Measurements from ENCODE around the gene HOXD8.

HOXD8 gene

GRCh38 chr2:176102309-176102866, 27.1 kb upstream of the HOXD8 start:
- DNase-seq (ENCODE audit: low read depth, low spot score), result no peak

- no peak for DNase-seq (ENCODE audit: low read depth, low spot score)
These were observed 26.3 kb upstream of the HOXD8 start for GRCh38 chr2:176103194-176103593.

- DNase-seq (ENCODE audit: low read depth, low spot score), result no peak
These were observed 25.7 kb upstream of the HOXD8 start for GRCh38 chr2:176103742-176104315.

- DNase-seq (ENCODE audit: low read depth, low spot score), result no peak
These were observed 25.0 kb upstream of the HOXD8 start for GRCh38 chr2:176104316-176105077.

GRCh38 chr2:176105078-176105729, 24.3 kb upstream of the HOXD8 start:
- DNase-seq (ENCODE audit: low read depth, low spot score), result no peak

- no peak for DNase-seq (ENCODE audit: low read depth, low spot score)
These were observed 23.6 kb upstream of the HOXD8 start for GRCh38 chr2:176105730-176106580.

- DNase-seq (ENCODE audit: low read depth, low spot score), result no peak
These were observed 22.6 kb upstream of the HOXD8 start, which contains the start of gene HOXD11 for GRCh38 chr2:176106581-176107539. TSS of gene HOXD11 (plus strand) at chr2:176107280. CDS start at chr2:176107356, 76 bp downstream.

- no peak for DNase-seq (ENCODE audit: low read depth, low spot score)
These were observed 21.7 kb upstream of the HOXD8 start for GRCh38 chr2:176107731-176108181.

- no peak for DNase-seq (ENCODE audit: low read depth, low spot score)
These were observed 20.2 kb upstream of the HOXD8 start for GRCh38 chr2:176109192-176109901.

- DNase-seq (ENCODE audit: low read depth, low spot score), result no peak
These were observed 19.6 kb upstream of the HOXD8 start for GRCh38 chr2:176109946-176110345.

- DNase-seq (ENCODE audit: low read depth, low spot score), result no peak
These were observed 18.8 kb upstream of the HOXD8 start for GRCh38 chr2:176110415-176111308.

GRCh38 chr2:176111309-176111663, 18.2 kb upstream of the HOXD8 start:
- no peak for DNase-seq (ENCODE audit: low read depth, low spot score)

- no peak for DNase-seq (ENCODE audit: low read depth, low spot score)
These were observed 17.6 kb upstream of the HOXD8 start for GRCh38 chr2:176111846-176112374.

- DNase-seq (ENCODE audit: low read depth, low spot score), result no peak
These were observed 16.9 kb upstream of the HOXD8 start for GRCh38 chr2:176112375-176113302.

- DNase-seq (ENCODE audit: low read depth, low spot score), result no peak
These were observed 15.2 kb upstream of the HOXD8 start for GRCh38 chr2:176114120-176114929.

- DNase-seq (ENCODE audit: low read depth, low spot score), result no peak
These were observed 14.4 kb upstream of the HOXD8 start for GRCh38 chr2:176114930-176115625.

Data from activated CD4-positive, CD25-positive, alpha-beta regulatory T cell treated with anti-CD3 and anti-CD28 coated beads, Interleukin-2, amount 50 U/mL, for 16 hours (primary cell).